ENCODE data around the gene KPNA3. TPM values are rescaled to one million over a fixed set of nuclear protein-coding genes. Genes with fewer than 3 reads are reported as not detected.
A peak's percentile ranks its signal among the peaks of the same experiment; 100 is the strongest.

KPNA3 gene
- total and polyA plus RNA-seq, 11 donors = 21.7 to 104 (median 50.2) TPM

GRCh38 chr13:49840266-49840665 lies 47.8 kb upstream of the KPNA3 start:
- TF ChIP-seq, protein P1, sequence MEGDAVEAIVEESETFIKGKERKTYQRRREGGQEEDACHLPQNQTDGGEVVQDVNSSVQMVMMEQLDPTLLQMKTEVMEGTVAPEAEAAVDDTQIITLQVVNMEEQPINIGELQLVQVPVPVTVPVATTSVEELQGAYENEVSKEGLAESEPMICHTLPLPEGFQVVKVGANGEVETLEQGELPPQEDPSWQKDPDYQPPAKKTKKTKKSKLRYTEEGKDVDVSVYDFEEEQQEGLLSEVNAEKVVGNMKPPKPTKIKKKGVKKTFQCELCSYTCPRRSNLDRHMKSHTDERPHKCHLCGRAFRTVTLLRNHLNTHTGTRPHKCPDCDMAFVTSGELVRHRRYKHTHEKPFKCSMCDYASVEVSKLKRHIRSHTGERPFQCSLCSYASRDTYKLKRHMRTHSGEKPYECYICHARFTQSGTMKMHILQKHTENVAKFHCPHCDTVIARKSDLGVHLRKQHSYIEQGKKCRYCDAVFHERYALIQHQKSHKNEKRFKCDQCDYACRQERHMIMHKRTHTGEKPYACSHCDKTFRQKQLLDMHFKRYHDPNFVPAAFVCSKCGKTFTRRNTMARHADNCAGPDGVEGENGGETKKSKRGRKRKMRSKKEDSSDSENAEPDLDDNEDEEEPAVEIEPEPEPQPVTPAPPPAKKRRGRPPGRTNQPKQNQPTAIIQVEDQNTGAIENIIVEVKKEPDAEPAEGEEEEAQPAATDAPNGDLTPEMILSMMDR (IDR thresholded peaks at IDR 0.05) = no peak
- no peak for TF ChIP-seq POLR2A (IDR thresholded peaks at IDR 0.05)
- H3K4me1 ChIP-seq = no peaks in the 10 kb centered on the region
- no peaks in the 10 kb centered on the region for H3K9me3 ChIP-seq
- no peak overlapping the region for H3K27ac ChIP-seq
- ATAC-seq = peak in 3 of 4 donors; percentile 32 to 42 (median 36)
- H3K27me3 ChIP-seq = no peaks in the 10 kb centered on the region
- H3K4me3 ChIP-seq = no peak overlapping the region
- no peak for DNase-seq
- no peaks in the 10 kb centered on the region for H3K36me3 ChIP-seq
- WGBS, 4 donors = 87 to 95% (median 90%) methylated on average over 4 of the region's 4 CpGs
- intact Hi-C loops (cut with DNase I) = loop anchor here in 2 of 10 donors (5.0 to 10.0 kb wide), 4 partner anchors 45 to 535 kb away; partner anchors contain the start of gene KPNA3 (in 1 of the 2)

DNA sequence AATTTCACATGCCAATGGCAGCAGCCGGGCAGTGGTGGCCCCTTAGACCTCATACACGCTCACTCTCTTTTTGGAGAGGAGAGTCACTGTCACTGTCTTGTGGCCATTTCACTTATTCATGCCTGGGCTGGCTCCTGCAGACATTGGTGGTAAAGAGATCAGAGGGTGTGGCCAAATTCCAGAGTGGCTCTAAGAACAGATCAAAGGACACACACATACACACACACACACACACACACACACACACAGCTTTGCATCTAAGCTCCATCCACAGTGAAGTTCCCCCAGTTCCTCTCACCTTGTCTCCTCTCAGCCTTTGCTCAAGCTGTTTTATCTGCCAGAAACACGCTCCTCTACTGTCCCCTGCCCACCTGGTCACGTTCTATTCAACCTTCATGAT lies 46.5 kb upstream of the KPNA3 start:
- 93 to 98% (median 94%) methylated on average over 4 of the region's 4 CpGs for WGBS, 4 donors
- Histone ChIP-seq H3K4me1 (no peaks in the 10 kb centered on the region), H3K9me3 (no peaks in the 10 kb centered on the region), H3K27ac (no peak overlapping the region), H3K36me3 (no peaks in the 10 kb centered on the region), H3K4me3 (no peak overlapping the region), H3K27me3 (no peaks in the 10 kb centered on the region)
- ATAC-seq (no peak), DNase-seq (no peak)
- TF ChIP-seq, protein P1 (IDR thresholded peaks at IDR 0.05) = no peak
- no peak for TF ChIP-seq POLR2A (IDR thresholded peaks at IDR 0.05)
- intact Hi-C loops (cut with DNase I) = no loop called here

DNA sequence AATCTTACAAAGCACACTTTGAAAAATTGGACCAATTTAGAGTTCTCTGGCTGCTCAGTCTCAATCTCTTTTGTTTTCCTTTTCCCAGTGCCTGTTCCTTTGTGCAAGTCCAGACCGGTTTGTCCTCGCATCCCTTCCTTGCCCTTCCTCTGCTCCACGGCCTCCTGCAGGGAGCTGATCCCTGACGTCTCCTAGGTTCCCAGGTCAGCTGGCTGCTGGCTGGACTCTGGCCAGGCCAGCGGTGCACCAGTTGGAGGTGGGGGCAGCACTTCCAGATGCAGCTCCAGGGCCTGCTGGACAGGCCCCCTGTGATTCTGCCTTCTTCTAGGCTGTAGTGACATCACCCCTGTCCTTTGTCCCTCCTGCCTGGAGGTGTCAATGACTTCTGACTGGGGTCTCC lies 44.0 kb upstream of the KPNA3 start:
- ATAC-seq (no peak), DNase-seq (no peak)
- TF ChIP-seq, protein P1 (IDR thresholded peaks at IDR 0.05) = no peak
- no peak for TF ChIP-seq POLR2A (IDR thresholded peaks at IDR 0.05)
- H3K4me1 ChIP-seq = no peaks in the 10 kb centered on the region
- 35 to 56% (median 46%) methylated on average over 5 of the region's 5 CpGs for WGBS, 4 donors
- intact Hi-C loops (cut with DNase I) = no loop called here
- no peaks in the 10 kb centered on the region for H3K27me3 ChIP-seq
- no peaks in the 10 kb centered on the region for H3K9me3 ChIP-seq
- H3K4me3 ChIP-seq = no peak overlapping the region
- no peak overlapping the region for H3K27ac ChIP-seq
- H3K36me3 ChIP-seq = no peaks in the 10 kb centered on the region

DNA sequence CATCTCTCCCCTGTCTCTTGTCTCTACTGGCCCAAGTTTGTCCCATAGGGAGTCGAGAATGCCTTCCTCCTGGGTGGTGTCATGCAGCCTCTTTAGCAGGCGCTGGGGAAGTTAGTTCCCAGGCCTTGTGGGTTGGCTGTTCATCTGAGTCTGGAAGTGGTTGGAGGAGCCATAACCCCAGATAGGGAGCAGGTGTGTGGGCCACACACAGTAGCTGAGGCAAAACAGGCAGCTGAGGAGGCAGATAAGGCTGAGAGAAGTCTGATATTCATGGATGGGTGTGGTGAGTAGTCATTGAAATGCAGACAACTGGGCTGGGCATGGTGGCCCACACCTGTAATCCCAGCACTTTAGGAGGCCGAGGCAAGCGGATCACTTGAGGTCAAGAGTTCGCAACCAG lies 40.9 kb upstream of the KPNA3 start:
- no peak for TF ChIP-seq POLR2A (IDR thresholded peaks at IDR 0.05)
- TF ChIP-seq, protein P1 (IDR thresholded peaks at IDR 0.05) = no peak
- ATAC-seq (no peak), DNase-seq (no peak)
- Histone ChIP-seq H3K27me3 (no peaks in the 10 kb centered on the region), H3K4me1 (no peaks in the 10 kb centered on the region), H3K36me3 (no peaks in the 10 kb centered on the region), H3K4me3 (no peak overlapping the region), H3K9me3 (peaks cover 0 to 10% (median 0%) of the 10 kb centered on the region in 12 donors), H3K27ac (no peak overlapping the region)
- 82 to 91% (median 87%) methylated on average over 5 of the region's 5 CpGs for WGBS, 4 donors
- intact Hi-C loops (cut with DNase I) = no loop called here
